ENCODE data around the gene CALCB. TPM values are rescaled to one million over a fixed set of nuclear protein-coding genes. Genes with fewer than 3 reads are reported as not detected.
"Not testable (repeated sequence)": the region's sequence is repeated elsewhere in the genome, so short reads cannot be mapped to it uniquely, and the experiment has no call there.

The CALCB gene, protein sequence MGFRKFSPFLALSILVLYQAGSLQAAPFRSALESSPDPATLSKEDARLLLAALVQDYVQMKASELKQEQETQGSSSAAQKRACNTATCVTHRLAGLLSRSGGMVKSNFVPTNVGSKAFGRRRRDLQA
- total RNA-seq = 10 to 100 TPM in 2 of 8 experiments, 1 to 10 TPM in 5, under 1 TPM in 1; 0.28 to 24.2 (median 7.1) TPM

DNA sequence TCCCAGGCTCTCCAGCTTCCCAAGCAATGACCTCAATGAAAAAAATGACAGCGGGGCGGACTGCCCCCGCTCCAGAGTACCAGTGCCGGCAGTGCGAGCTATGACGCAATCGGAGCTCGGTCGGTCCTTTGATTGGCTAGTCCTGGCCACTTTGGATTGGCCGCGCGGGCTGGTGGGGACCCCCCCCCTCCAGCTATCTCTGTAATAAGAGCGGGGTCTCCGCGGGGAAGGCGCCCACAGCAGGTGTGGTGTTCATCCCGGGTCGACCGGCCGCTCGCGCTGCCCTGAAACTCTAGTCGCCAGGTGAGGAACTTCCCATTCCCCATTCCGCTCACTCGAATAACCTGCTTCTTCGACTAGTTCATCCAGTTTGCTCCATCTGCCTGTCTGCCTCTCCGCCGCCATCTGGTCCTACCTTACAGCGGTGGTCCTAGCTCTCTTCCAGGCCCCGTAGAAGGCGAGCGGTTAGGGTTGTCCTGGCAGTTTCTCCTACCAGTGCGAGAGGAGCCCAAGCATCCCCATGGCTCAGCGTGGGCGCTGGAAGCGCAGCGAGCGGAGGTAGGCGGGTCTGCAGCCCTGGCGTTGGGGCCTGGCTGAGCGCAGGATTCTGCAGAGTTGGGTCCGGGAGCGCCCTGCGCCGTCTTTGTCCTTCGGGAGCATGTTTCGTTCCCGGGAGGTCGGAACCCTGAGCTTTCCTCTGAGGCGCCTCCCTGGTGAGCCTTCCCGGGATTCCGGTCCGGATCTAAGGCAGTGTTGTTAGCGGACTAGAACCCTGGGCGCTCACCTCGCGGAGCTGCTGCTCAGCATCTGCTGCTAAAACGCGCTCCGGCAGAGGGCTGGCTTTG is at the start of gene CALCB:
TSS of gene CALCB (plus strand) at position 233 of the 845 bp plus-strand sequence. CDS start 1,126 bp downstream, outside the sequence.
- H3K27ac ChIP-seq = no peak within 1 kb of the TSS
- H3K4me1 ChIP-seq (replicated peaks in 1 of 2) = peaks cover 0 to 3% of the 10 kb centered on the region in 2 donors
- WGBS, 10 experiments = 0 to 25% (median 1%) methylated on average over 3 to 16 of the region's 60 CpGs; no CpG with 5 or more reads in 3 of the 10 experiments
- peak; percentile 24 to 73 (median 62) for ATAC-seq (replicated peaks in 6 of 8)
- in situ Hi-C loops (cut with MboI; ENCODE audit: low pct_unique_long_range_greater_than_20kb in 2 of 9, low sequenced_read_pairs in 9 of 9, unreplicated experiment in 9 of 9) = loop anchor here in 2 of 9 experiments (10.0 to 25.0 kb wide), 2 partner anchors 159 to 161 kb away; no protein-coding TSS in a partner anchor
- peak within 1 kb of the TSS; percentile 42 to 52 (median 47) for H3K4me3 ChIP-seq

- WGBS, 10 experiments = 0 to 100% (median 44%) methylated on average over 1 to 3 of the region's 3 CpGs; no CpG with 5 or more reads in 1 of the 10 experiments
- in situ Hi-C loops (cut with MboI; ENCODE audit: low pct_unique_long_range_greater_than_20kb in 2 of 9, low sequenced_read_pairs in 9 of 9, unreplicated experiment in 9 of 9) = no loop called here
- ATAC-seq (replicated peaks in 6 of 8) = peak in 2 of 8 experiments; percentile 10 to 65
- Histone ChIP-seq H3K4me1 (replicated peaks in 1 of 2) (no peaks in the 10 kb centered on the region), H3K4me3 (no peak overlapping the region), H3K27ac (no peak overlapping the region)
Measured at GRCh38 chr11:15027011-15027410, 46.4 kb upstream of the CALCB start.

GRCh38 chr11:15027956-15028355 is 45.4 kb upstream of the CALCB start:
- no peak overlapping the region for H3K27ac ChIP-seq
- peak in 3 of 8 experiments; percentile 29 to 68 (median 40) for ATAC-seq (replicated peaks in 6 of 8)
- WGBS, 10 experiments = 0 to 100% (median 65%) methylated on average over 1 to 2 of the region's 2 CpGs; no CpG with 5 or more reads in 3 of the 10 experiments
- no peak overlapping the region for H3K4me3 ChIP-seq
- no peaks in the 10 kb centered on the region for H3K4me1 ChIP-seq (replicated peaks in 1 of 2)
- in situ Hi-C loops (cut with MboI; ENCODE audit: low pct_unique_long_range_greater_than_20kb in 2 of 9, low sequenced_read_pairs in 9 of 9, unreplicated experiment in 9 of 9) = no loop called here

- in situ Hi-C loops (cut with MboI; ENCODE audit: low pct_unique_long_range_greater_than_20kb in 2 of 9, low sequenced_read_pairs in 9 of 9, unreplicated experiment in 9 of 9) = no loop called here
- Histone ChIP-seq H3K4me1 (replicated peaks in 1 of 2) (no peaks in the 10 kb centered on the region), H3K27ac (no peak overlapping the region), H3K4me3 (no peak overlapping the region)
- ATAC-seq (replicated peaks in 6 of 8) = peak in 2 of 8 experiments; percentile 50 to 77
Measured at GRCh38 chr11:15028379-15028778, 45.0 kb upstream of the CALCB start.

GRCh38 chr11:15031945-15032344 is 41.4 kb upstream of the CALCB start:
- H3K4me1 ChIP-seq (replicated peaks in 1 of 2); H3K27ac ChIP-seq; H3K4me3 ChIP-seq; in situ Hi-C loops (cut with MboI; ENCODE audit: low pct_unique_long_range_greater_than_20kb in 2 of 9, low sequenced_read_pairs in 9 of 9, unreplicated experiment in 9 of 9); ATAC-seq (replicated peaks in 6 of 8): not testable (repeated sequence)
- WGBS, 10 experiments = 87% methylated on average over 3 of the region's 4 CpGs; no CpG with 5 or more reads in 9 of the 10 experiments

DNA sequence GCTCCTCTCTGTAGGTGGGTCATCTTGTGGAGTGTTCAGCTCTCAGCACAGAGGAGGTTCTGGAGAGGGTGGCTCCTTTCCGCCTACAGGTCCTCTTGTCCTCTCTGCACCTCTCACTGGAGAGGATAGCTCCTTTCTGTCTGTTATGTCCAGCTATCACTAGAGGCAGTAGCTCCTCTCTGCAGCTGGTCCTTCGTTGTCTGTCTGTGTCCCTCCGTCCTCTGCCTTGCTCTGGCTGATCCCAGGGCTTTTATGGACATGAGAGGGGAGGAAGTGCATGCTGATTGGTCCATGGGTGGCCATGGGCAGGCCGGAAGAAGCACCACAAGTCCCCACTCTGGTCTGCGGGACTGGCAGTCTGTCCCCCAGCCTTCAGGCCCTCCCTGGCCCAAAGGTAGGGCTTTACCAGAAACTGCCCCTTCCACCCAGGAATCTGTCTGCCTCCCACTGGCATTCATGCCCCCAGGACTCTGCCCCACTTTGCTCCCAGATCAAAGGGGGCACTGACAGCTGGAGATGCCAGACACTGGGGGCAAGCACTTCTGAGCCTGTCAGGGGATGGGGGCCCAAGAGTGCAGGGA is 38.6 kb upstream of the CALCB start:
- Histone ChIP-seq H3K4me3 (no peak overlapping the region), H3K27ac (no peak overlapping the region), H3K4me1 (replicated peaks in 1 of 2) (no peaks in the 10 kb centered on the region)
- in situ Hi-C loops (cut with MboI; ENCODE audit: low pct_unique_long_range_greater_than_20kb in 2 of 9, low sequenced_read_pairs in 9 of 9, unreplicated experiment in 9 of 9) = no loop called here
- ATAC-seq (replicated peaks in 6 of 8) = no peak
- WGBS, 10 experiments = 0 to 86% (median 74%) methylated on average over 1 to 4 of the region's 5 CpGs; no CpG with 5 or more reads in 4 of the 10 experiments

- H3K27ac ChIP-seq = no peak overlapping the region
- in situ Hi-C loops (cut with MboI; ENCODE audit: low pct_unique_long_range_greater_than_20kb in 2 of 9, low sequenced_read_pairs in 9 of 9, unreplicated experiment in 9 of 9) = no loop called here
- no peaks in the 10 kb centered on the region for H3K4me1 ChIP-seq (replicated peaks in 1 of 2)
- 71 to 100% (median 85%) methylated on average over 1 of the region's 12 CpGs; no CpG with 5 or more reads in 6 of the 10 experiments for WGBS, 10 experiments
- no peak for ATAC-seq (replicated peaks in 6 of 8)
- H3K4me3 ChIP-seq = no peak overlapping the region
Measured at GRCh38 chr11:15035283-15035682, 38.1 kb upstream of the CALCB start.

GRCh38 chr11:15038963-15039362 is 34.4 kb upstream of the CALCB start:
- no peak overlapping the region for H3K27ac ChIP-seq
- H3K4me1 ChIP-seq (replicated peaks in 1 of 2) = no peaks in the 10 kb centered on the region
- WGBS, 10 experiments = 8 to 100% (median 89%) methylated on average over 2 of the region's 2 CpGs; no CpG with 5 or more reads in 4 of the 10 experiments
- in situ Hi-C loops (cut with MboI; ENCODE audit: low pct_unique_long_range_greater_than_20kb in 2 of 9, low sequenced_read_pairs in 9 of 9, unreplicated experiment in 9 of 9) = no loop called here
- peak in 2 of 8 experiments; percentile 25 to 41 for ATAC-seq (replicated peaks in 6 of 8)
- H3K4me3 ChIP-seq = no peak overlapping the region

DNA sequence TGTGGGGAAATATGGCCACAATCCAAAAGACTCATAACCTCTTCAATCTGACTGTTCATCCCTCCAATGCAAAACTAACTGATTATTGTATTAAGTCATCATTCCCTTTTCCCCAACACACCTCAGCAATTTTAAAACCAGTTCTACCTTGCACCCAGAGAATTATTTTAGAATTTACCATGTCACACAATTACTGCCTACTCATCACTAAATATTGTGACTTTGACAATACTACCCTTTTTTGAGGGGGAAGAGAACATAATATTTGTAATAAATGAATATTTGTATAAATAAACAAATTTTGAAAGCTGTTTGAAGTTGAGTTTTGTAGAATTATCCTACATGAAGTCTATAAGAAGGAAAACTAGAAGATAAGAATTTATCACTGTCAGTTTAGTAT is 28.2 kb upstream of the CALCB start:
- Histone ChIP-seq H3K4me1 (replicated peaks in 1 of 2) (no peaks in the 10 kb centered on the region), H3K27ac (no peak overlapping the region), H3K4me3 (no peak overlapping the region)
- no peak for ATAC-seq (replicated peaks in 6 of 8)
- in situ Hi-C loops (cut with MboI; ENCODE audit: low pct_unique_long_range_greater_than_20kb in 2 of 9, low sequenced_read_pairs in 9 of 9, unreplicated experiment in 9 of 9) = no loop called here

- WGBS, 10 experiments = 0 to 80% (median 78%) methylated on average over 1 to 2 of the region's 2 CpGs; no CpG with 5 or more reads in 3 of the 10 experiments
- ATAC-seq (replicated peaks in 6 of 8) = peak in 1 of 8 experiments; percentile 18
- H3K27ac ChIP-seq = no peak overlapping the region
- in situ Hi-C loops (cut with MboI; ENCODE audit: low pct_unique_long_range_greater_than_20kb in 2 of 9, low sequenced_read_pairs in 9 of 9, unreplicated experiment in 9 of 9) = no loop called here
- H3K4me1 ChIP-seq (replicated peaks in 1 of 2) = no peaks in the 10 kb centered on the region
- no peak overlapping the region for H3K4me3 ChIP-seq
Measured at GRCh38 chr11:15045891-15046290, 27.5 kb upstream of the CALCB start.

DNA sequence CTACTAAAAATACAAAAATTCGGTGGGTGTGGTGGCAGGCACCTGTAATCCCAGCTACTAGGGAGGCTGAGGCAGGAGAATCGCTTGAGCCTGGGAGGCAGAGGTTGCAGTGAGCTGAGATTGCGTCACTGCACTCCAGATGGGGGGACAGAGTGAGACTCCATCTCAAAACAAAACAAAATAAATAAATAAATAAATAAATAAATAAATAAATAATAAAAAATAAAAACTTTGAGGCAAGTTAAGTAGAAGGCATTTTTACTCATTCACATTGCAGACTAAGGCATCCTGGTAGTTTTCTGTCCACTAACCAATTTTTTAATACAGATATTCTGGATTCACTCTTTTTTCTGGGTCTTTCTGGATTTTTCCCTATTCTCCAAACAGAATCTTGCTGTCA is 26.7 kb upstream of the CALCB start:
- H3K27ac ChIP-seq; H3K4me3 ChIP-seq; in situ Hi-C loops (cut with MboI; ENCODE audit: low pct_unique_long_range_greater_than_20kb in 2 of 9, low sequenced_read_pairs in 9 of 9, unreplicated experiment in 9 of 9); ATAC-seq (replicated peaks in 6 of 8); H3K4me1 ChIP-seq (replicated peaks in 1 of 2): not testable (repeated sequence)
- 38 to 100% (median 84%) methylated on average over 1 to 3 of the region's 3 CpGs; no CpG with 5 or more reads in 2 of the 10 experiments for WGBS, 10 experiments

- ATAC-seq (replicated peaks in 6 of 8) = no peak
- no peak overlapping the region for H3K27ac ChIP-seq
- in situ Hi-C loops (cut with MboI; ENCODE audit: low pct_unique_long_range_greater_than_20kb in 2 of 9, low sequenced_read_pairs in 9 of 9, unreplicated experiment in 9 of 9) = no loop called here
- H3K4me3 ChIP-seq = no peak overlapping the region
- H3K4me1 ChIP-seq (replicated peaks in 1 of 2) = peaks cover 4 to 7% of the 10 kb centered on the region in 2 donors
Measured at GRCh38 chr11:15048616-15049015, 24.8 kb upstream of the CALCB start.

- in situ Hi-C loops (cut with MboI; ENCODE audit: low pct_unique_long_range_greater_than_20kb in 2 of 9, low sequenced_read_pairs in 9 of 9, unreplicated experiment in 9 of 9) = loop anchor here in 1 of 9 experiments (25.0 kb wide), 1 partner anchor 141 kb away; no protein-coding TSS in a partner anchor
- WGBS, 10 experiments = 0 to 100% (median 27%) methylated on average over 1 of the region's 1 CpG; no CpG with 5 or more reads in 2 of the 10 experiments
- peak in 5 of 8 experiments; percentile 56 to 95 (median 91) for ATAC-seq (replicated peaks in 6 of 8)
Measured at GRCh38 chr11:15053191-15053685, 20.2 kb upstream of the CALCB start.

More at GRCh38 chr11:15053191-15053685, 20.2 kb upstream of the CALCB start:
- Histone ChIP-seq H3K4me1 (replicated peaks in 1 of 2) (peaks cover 6 to 7% of the 10 kb centered on the region in 2 donors), H3K4me3 (no peak overlapping the region), H3K27ac (peak overlapping the region in 1 of 2 donors; percentile 40)
